Central memory CD8-positive, alpha-beta T cell (primary cell): ENCODE measurements around the gene DNAJC27.
"Not testable (repeated sequence)": the region's sequence is repeated elsewhere in the genome, so short reads cannot be mapped to it uniquely, and the experiment has no call there.

Experiments
- ATAC-seq: fragments of 150-1000 bp; cut with Tn5 transposase; replicated peaks from 2 replicates; pipeline ENCODE4 v1.10.0; 2022; ENCODE audit warnings: mild to moderate bottlenecking, moderate FRiP score, moderate number of reproducible peaks; ENCODE audit not compliant: poor library complexity, severe bottlenecking; ENCODE audit errors: extremely low read depth
- DNase-seq, 2 donors: peaks; one replicate each; pipeline ENCODE4 v3.0.0; 2021; ENCODE audit warnings: low spot score in 2 of 2
- H3K27ac Mint-ChIP-seq: one replicate; pipeline ENCODE4 v1.8.0; 2022; ENCODE audit warnings: low read depth, mild to moderate bottlenecking, moderate library complexity, mixed read lengths
- H3K27me3 Mint-ChIP-seq: one replicate; pipeline ENCODE4 v1.8.0; 2022; ENCODE audit warnings: mixed read lengths
- H3K36me3 Mint-ChIP-seq: one replicate; pipeline ENCODE4 v1.8.0; 2022; ENCODE audit warnings: mild to moderate bottlenecking, moderate library complexity, mixed read lengths; ENCODE audit not compliant: insufficient read depth
- H3K4me1 Mint-ChIP-seq: one replicate; pipeline ENCODE4 v1.8.0; 2022; ENCODE audit warnings: mixed read lengths
- H3K4me3 Mint-ChIP-seq: one replicate; pipeline ENCODE4 v1.8.0; 2022; ENCODE audit warnings: mild to moderate bottlenecking, moderate library complexity, mixed read lengths
- H3K9me3 Mint-ChIP-seq: one replicate; pipeline ENCODE4 v1.8.0; 2022; ENCODE audit warnings: mixed read lengths

DNAJC27 gene

DNA sequence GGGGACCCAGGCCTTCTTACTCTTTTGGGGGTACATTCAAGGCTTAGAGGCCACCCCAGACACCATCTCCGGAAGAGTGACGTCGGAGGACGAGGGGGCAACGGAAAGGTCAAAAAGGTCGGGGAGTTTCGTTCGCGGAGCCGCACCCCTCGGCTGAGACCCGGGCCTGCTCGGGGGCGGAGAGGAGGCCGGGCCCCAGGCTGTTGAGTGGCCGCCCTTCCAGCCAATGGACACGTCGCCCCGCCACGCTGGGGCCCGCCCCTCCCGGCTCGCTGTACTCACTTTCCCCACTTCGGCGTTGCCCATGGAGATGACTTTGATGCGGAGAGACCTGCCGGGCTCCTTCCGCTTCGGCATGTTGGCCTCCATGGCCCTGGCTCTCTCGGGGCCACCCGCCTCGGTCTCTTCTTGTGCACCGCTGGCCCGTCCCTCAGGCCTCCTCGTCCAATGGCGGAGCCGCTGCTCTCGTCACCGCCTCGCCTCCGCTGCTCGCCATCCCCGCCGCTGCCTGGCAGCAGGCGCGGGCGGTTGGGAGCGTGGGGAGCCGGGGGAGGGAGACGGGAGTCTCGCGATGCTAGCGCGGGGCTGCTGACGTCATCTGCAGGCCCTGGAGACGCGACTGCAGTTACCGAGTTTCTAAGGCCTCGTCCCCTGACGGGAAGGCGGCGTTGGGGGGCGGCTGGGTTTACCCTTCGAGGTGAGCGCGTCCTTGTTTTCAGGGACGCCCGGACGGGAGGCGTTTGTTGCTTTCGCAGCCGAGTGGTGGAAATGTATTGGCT, at the start of gene DNAJC27:
Gene DNAJC27, minus strand, starts transcription at position 420 of the 779 bp plus-strand sequence. Its CDS starts 51 bp downstream, at position 369.
- Mint-ChIP-seq H3K27ac (peak within 1 kb of the TSS; percentile 100), H3K4me3 (peak within 1 kb of the TSS; percentile 96), H3K27me3 (no peaks in the 10 kb centered on the region), H3K9me3 (no peaks in the 10 kb centered on the region), H3K36me3 (peaks cover 26% of the 10 kb centered on the region), H3K4me1 (peaks cover 18% of the 10 kb centered on the region)
- peak; percentile 95 to 98 for DNase-seq
- peak; percentile 86 for ATAC-seq

DNA sequence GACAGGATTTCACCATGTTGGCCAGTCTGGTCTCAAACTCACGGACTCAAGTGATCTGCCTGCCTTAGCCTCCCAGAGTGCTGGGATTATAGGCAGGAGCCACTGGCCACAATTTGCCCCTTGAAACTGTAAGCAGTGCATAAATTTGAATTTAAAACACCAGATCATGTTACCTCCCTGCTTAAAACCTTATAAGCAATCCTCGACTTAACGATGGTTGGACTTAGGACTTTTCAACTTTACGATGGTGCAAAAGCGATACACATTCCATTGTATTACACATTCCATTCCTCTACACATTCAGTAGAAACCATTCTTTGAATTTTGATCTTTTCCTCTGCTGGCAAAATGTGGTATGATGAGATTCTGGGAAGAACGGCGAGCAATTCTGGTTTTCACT, 46.9 kb upstream of the DNAJC27 start:
- no peak for ATAC-seq
- Mint-ChIP-seq H3K36me3 (no peaks in the 10 kb centered on the region), H3K4me3 (no peak overlapping the region), H3K27ac (no peak overlapping the region), H3K9me3 (no peaks in the 10 kb centered on the region), H3K4me1 (no peaks in the 10 kb centered on the region), H3K27me3 (peaks cover 8% of the 10 kb centered on the region)
- DNase-seq, result no peak

DNA sequence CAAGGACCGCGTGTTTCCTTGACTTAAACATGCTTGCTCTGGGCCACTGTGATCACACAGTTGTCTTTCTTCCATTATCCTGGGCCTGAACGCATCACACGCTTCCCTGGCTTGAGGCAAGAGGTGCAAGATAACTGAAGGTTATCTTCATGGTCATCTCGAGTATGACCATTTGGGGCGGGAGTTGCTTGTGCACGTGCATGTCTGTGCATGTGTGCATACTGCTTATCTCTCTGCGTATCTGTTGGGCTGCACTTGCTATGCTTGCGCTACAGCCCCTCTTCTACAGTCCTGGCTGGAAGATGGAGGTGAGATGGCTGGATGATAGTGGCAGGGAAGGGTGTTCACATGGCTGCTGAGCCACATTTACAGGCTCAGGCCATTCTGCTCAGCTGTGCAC, 42.9 kb upstream of the DNAJC27 start:
- Mint-ChIP-seq H3K9me3 (no peaks in the 10 kb centered on the region), H3K36me3 (no peaks in the 10 kb centered on the region), H3K27me3 (no peaks in the 10 kb centered on the region), H3K4me1 (no peaks in the 10 kb centered on the region), H3K27ac (no peak overlapping the region), H3K4me3 (no peak overlapping the region)
- DNase-seq (no peak), ATAC-seq (no peak)

DNA sequence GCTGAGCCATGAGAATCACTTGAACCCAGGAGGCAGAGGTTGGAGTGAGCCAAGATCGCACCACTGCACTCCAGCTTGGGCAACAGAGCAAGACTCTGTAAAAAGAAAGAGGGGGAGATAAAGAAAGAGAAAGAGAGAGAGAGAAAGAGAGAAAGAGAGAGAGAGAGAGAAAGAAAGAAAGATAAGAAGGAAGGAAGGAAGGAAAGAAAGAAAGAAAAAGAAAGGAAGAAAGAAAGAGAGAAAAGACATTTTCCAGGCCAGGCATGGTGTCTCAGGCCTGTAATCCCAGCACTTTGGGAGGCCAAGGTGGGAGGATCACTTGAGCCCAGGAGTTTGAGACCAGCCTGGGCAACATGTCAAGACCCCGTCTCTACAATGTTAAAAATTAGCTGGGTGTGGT, 39.6 kb upstream of the DNAJC27 start:
- not testable (repeated sequence) for DNase-seq, ATAC-seq, H3K9me3 Mint-ChIP-seq, H3K36me3 Mint-ChIP-seq, H3K4me3 Mint-ChIP-seq, H3K27me3 Mint-ChIP-seq, H3K4me1 Mint-ChIP-seq
- H3K27ac Mint-ChIP-seq, result peak overlapping the region; percentile 12

DNA sequence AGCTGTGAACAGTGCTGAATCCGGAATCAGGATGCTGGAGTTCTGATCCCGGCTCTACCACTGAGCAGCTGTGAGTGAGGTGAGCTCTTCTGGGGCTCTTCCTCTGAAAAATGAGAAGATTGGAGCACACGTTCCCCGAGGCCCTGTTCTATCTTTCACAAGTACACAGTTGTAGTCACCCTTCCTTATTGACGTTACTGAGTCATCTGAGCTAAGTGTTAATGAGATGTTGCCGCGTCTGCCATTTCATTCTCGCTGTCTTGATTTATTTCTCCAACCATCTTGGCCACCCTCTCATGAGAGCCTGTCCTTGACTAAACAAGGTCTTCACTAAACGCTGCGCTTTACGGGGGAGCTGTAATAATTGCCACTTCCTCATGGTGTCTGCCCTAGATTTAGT, 38.2 kb upstream of the DNAJC27 start:
- no peak for ATAC-seq
- H3K4me1 Mint-ChIP-seq, result no peaks in the 10 kb centered on the region
- H3K36me3 Mint-ChIP-seq, result no peaks in the 10 kb centered on the region
- H3K27ac Mint-ChIP-seq, result no peak overlapping the region
- H3K4me3 Mint-ChIP-seq, result no peak overlapping the region
- no peaks in the 10 kb centered on the region for H3K27me3 Mint-ChIP-seq
- no peak for DNase-seq
- H3K9me3 Mint-ChIP-seq, result no peaks in the 10 kb centered on the region

DNA sequence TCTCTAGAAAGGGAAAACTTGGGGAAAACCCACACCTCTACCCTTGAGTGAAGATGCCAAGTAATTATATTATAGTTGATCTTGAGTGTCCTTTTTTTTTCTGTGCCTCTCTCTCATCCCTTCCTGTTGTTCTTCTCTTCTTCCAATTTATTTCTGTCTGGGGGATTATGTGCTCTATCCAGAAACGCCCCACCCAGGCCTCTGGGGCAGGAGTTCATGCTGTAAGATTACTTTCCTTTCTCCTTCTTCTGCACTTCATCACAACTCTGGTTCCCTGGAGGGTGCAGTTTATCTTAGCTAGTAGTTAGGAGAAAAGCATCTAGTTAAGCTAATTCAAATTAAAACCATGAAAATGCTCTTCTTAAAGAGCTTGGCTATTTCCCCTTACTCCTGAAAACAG, 30.3 kb upstream of the DNAJC27 start:
- H3K36me3 Mint-ChIP-seq, result no peaks in the 10 kb centered on the region
- DNase-seq, result no peak
- no peaks in the 10 kb centered on the region for H3K4me1 Mint-ChIP-seq
- peaks cover 39% of the 10 kb centered on the region for H3K27me3 Mint-ChIP-seq
- no peak for ATAC-seq
- H3K27ac Mint-ChIP-seq, result no peak overlapping the region
- no peaks in the 10 kb centered on the region for H3K9me3 Mint-ChIP-seq
- H3K4me3 Mint-ChIP-seq, result no peak overlapping the region

DNA sequence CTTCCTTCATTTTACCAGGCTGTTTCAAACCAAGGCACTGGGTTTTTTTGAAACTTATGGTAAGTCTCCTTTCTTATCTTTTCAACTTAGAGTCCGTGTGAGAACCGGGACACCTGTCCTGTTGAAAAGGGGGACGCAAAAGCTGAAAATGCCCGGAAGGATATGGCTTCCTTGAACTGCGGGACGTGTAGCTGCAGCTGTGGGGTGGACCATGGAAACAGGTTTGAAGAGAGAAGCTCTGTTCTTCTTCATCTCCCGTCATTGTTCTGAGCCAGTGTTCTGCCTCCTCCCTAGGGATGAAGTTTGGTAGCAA, 29.5 kb upstream of the DNAJC27 start:
- H3K4me1 Mint-ChIP-seq, result no peaks in the 10 kb centered on the region
- no peaks in the 10 kb centered on the region for H3K36me3 Mint-ChIP-seq
- H3K4me3 Mint-ChIP-seq, result no peak overlapping the region
- H3K27ac Mint-ChIP-seq, result no peak overlapping the region
- H3K27me3 Mint-ChIP-seq, result peaks cover 39% of the 10 kb centered on the region
- no peak for ATAC-seq
- no peak for DNase-seq
- H3K9me3 Mint-ChIP-seq, result no peaks in the 10 kb centered on the region

DNA sequence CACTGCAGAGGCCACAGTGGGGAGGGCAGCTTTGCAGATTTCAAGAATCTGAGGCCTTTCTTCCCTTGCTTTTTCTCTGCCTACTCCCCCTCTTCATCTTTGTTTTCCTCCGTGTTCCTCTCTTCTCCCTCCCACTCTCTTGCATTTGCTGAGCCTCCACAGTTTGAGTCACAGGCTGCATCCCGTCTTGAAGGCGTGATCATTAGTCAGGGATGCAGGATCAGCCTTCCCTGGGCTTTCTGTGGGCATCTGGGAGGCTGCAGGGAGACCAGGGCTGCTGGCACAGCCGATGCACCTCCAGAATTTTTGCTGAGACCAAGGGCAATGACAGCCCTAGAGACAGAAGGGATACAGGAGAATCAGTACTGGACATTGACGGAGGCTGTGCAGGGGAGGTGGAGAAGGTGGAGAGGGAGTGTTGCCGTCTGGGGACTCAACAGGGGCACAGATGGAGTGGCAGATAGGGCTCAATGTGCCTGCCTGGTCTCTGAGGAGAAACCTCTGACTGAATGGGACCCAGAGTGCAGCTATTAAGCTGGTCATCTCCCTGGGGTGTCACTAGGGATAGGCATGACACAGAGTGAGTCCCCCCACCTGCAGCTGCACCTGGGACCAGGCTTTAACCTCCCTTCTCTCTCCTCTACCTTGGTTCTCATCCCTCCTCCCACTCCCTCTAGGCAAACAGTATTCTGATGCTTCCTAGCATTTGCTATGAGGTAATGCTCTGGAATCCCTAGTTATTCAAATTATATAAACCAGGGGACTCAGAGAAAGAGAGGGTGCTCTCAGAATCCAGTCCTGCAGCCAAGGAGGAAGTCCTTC, 29.0 kb upstream of the DNAJC27 start:
- Mint-ChIP-seq H3K4me1 (no peaks in the 10 kb centered on the region), H3K9me3 (no peaks in the 10 kb centered on the region), H3K4me3 (no peak overlapping the region), H3K27me3 (peaks cover 39% of the 10 kb centered on the region), H3K27ac (no peak overlapping the region), H3K36me3 (no peaks in the 10 kb centered on the region)
- DNase-seq, result no peak
- ATAC-seq, result no peak

DNA sequence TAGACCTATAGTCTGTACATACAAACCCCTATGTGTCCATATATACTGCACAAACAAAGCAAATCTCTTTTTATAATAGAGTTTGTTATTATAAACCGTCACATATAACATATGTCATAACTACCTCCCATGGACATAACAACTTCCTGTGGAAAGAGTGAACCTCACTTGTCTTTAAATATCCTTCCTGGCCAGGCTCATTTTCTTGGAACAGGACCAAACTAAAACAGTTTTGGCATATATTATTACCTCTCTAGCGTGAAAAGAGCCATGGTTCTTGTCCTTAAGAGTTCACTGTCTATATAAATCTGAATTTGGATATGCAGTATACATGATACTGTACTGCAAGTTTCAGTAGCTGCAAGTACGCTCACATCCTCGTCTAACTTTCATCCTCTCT, 28.3 kb upstream of the DNAJC27 start:
- H3K9me3 Mint-ChIP-seq, result no peaks in the 10 kb centered on the region
- no peak for ATAC-seq
- H3K36me3 Mint-ChIP-seq, result no peaks in the 10 kb centered on the region
- DNase-seq, result no peak
- H3K27me3 Mint-ChIP-seq, result peaks cover 39% of the 10 kb centered on the region
- no peak overlapping the region for H3K27ac Mint-ChIP-seq
- H3K4me3 Mint-ChIP-seq, result no peak overlapping the region
- no peaks in the 10 kb centered on the region for H3K4me1 Mint-ChIP-seq

DNA sequence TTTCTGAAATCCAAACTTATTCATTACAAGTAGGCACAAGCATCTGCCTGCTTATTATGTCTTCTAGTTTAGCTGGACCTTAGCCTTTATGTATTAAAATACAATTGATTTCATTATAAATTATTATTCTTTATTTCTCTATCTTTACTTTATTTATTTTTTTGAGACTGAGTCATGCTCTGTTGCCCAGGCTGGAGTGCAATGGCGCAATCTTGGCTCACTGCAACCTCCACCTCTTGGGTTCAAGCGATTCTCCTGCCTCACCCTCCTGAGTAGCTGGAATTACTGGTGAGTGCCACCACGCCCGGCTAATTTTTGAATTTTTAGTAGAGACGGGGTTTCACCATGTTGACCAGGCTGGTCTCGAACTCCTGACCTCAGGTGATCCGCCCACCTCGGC, 27.3 kb upstream of the DNAJC27 start:
- H3K4me3 Mint-ChIP-seq, DNase-seq, H3K4me1 Mint-ChIP-seq, H3K27ac Mint-ChIP-seq, H3K36me3 Mint-ChIP-seq, ATAC-seq, H3K9me3 Mint-ChIP-seq: not testable (repeated sequence)
- H3K27me3 Mint-ChIP-seq, result peaks cover 42% of the 10 kb centered on the region

DNA sequence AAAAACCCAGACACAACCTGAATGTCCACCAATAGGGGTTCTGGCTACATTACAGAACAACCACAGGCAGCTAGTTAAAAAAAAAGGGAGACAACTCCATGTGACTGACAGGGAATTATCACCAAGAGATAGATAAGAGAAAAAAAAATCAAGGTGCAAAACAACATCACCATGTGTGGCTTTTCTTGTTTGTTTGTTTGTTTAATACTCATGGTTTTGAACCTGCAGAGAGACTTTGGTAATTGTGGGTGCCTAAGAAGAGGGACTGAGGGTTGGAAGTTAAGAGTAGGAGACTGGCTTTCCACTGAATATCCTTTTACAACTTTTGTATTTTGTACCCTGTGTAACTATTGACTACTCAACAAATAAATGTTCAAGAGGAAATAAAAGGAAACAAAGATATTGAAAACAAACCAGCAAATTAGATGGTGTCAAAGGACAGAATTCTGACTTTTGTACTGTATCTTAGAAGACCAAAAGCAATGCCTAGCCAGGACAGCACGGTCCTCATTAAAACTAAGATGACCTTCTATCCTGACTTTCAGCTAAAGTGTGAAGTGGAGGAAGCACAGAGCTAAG, 22.5 kb upstream of the DNAJC27 start:
- Mint-ChIP-seq H3K4me1 (peaks cover 4% of the 10 kb centered on the region), H3K4me3 (no peak overlapping the region), H3K27me3 (peaks cover 34% of the 10 kb centered on the region), H3K27ac (no peak overlapping the region), H3K36me3 (no peaks in the 10 kb centered on the region), H3K9me3 (no peaks in the 10 kb centered on the region)
- ATAC-seq, result no peak
- no peak for DNase-seq

DNA sequence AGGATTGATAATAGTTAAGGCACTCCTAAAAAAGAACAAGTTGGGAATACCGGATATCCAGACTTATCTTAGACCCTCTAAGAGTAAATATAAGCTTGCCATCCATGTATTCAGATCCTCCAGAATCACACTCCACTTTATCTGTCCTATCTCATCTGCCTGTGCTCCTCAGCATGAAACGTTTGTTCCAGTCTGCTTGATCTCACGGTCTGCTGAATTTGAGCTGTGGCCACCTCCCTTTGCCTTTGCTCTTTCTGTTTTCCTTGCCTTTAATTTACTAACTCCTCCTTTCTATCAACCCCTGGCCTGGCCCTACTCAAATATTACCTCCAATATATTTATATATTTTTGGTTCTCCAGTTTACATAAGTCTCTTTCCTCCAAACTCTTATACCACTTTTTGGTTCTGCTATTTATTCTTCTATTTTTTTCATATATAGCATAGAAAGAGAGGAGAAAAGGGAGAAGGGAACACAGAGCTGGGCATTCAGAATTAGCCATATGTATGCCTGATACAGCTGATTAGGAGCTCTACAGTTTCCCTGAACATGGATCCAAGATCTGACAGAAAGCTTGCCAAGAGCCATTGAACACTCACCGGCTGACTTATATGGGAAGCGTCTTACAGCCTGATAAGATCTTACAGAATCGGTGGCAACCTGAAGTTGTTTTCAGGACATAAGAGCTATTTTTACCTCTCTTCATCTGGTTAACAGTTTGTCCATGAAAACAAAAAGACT, 21.8 kb upstream of the DNAJC27 start:
- Mint-ChIP-seq H3K9me3 (no peaks in the 10 kb centered on the region), H3K4me3 (no peak overlapping the region), H3K27me3 (peaks cover 34% of the 10 kb centered on the region), H3K27ac (peak overlapping the region; percentile 55), H3K36me3 (no peaks in the 10 kb centered on the region), H3K4me1 (peaks cover 4% of the 10 kb centered on the region)
- DNase-seq (no peak), ATAC-seq (no peak)
